AG09309 (cell line): Measurements from ENCODE around the gene DCLRE1B.
"Not testable (repeated sequence)": the region's sequence is repeated elsewhere in the genome, so short reads cannot be mapped to it uniquely, and the experiment has no call there.

Experiments
- DNase-seq: peaks from one replicate; pipeline ENCODE4 v3.0.0-alpha.2; 2010; ENCODE audit warnings: low read depth
- H3K4me3 ChIP-seq: 2 replicates; pipeline ENCODE4 v1.5.1; 2011; ENCODE audit warnings: mild to moderate bottlenecking, low read depth, low read length, moderate library complexity; ENCODE audit not compliant: control insufficient read depth
- TF ChIP-seq, protein P1 (sequence below): IDR thresholded peaks from 2 replicates; pipeline ENCODE4 v1.5.1; 2011; ENCODE audit warnings: mild to moderate bottlenecking, low read depth, low read length, inconsistent platforms; ENCODE audit not compliant: insufficient read depth, control insufficient read depth; ENCODE audit errors: missing control alignments

The DCLRE1B gene

GRCh38 chr1:113946678-113947387 is 41.7 kb downstream of the DCLRE1B start:
- H3K4me3 ChIP-seq = no peak overlapping the region
- DNase-seq = no peak

GRCh38 chr1:113947388-113948107 is 42.4 kb downstream of the DCLRE1B start:
- H3K4me3 ChIP-seq = no peak overlapping the region
- TF ChIP-seq, protein P1, sequence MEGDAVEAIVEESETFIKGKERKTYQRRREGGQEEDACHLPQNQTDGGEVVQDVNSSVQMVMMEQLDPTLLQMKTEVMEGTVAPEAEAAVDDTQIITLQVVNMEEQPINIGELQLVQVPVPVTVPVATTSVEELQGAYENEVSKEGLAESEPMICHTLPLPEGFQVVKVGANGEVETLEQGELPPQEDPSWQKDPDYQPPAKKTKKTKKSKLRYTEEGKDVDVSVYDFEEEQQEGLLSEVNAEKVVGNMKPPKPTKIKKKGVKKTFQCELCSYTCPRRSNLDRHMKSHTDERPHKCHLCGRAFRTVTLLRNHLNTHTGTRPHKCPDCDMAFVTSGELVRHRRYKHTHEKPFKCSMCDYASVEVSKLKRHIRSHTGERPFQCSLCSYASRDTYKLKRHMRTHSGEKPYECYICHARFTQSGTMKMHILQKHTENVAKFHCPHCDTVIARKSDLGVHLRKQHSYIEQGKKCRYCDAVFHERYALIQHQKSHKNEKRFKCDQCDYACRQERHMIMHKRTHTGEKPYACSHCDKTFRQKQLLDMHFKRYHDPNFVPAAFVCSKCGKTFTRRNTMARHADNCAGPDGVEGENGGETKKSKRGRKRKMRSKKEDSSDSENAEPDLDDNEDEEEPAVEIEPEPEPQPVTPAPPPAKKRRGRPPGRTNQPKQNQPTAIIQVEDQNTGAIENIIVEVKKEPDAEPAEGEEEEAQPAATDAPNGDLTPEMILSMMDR = no peak
- no peak for DNase-seq

More at GRCh38 chr1:113946678-113947387, 41.7 kb downstream of the DCLRE1B start:
- TF ChIP-seq, protein P1 = no peak

DNA sequence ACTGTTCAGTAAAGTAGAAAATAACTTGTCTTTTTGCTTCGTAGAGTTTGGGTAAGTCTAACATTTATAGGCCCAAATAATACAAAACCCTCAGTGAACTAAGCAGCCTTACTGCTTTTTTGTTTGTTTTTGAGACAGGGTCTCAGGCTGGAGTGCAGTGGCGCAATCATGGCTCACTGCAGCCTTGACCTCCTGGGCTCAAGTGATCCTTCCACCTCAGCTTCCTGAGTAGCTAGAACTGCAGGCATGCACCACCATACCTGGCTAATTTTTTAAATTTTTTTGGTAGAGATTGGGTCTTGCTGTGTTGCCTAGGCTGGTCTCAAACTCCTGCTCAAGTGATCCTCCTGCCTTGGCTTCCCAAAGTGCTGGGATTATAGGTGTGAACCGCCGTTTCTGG is 43.0 kb downstream of the DCLRE1B start:
- not testable (repeated sequence) for H3K4me3 ChIP-seq, DNase-seq

DNA sequence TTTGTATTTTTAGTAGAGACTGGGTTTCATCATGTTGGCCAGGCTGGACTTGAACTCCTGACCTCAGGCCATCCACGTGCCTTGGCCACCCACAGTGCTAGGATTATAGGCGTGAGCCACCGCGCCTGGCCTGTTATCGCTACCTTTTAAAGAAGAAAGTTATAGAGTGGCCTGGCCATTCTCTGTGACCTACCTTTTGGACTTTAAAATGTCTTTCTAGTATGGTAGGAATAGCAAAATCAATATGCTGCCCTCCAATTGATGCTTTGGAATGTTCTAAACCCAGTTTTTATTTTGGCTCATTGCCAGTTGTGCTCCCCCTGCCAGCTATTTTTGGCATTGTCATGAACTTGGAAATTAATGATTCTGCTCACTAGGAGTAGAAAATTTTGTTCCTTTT is 43.9 kb downstream of the DCLRE1B start:
- no peak for DNase-seq
- TF ChIP-seq, protein P1 = peak; percentile 29
- H3K4me3 ChIP-seq = no peak overlapping the region

DNA sequence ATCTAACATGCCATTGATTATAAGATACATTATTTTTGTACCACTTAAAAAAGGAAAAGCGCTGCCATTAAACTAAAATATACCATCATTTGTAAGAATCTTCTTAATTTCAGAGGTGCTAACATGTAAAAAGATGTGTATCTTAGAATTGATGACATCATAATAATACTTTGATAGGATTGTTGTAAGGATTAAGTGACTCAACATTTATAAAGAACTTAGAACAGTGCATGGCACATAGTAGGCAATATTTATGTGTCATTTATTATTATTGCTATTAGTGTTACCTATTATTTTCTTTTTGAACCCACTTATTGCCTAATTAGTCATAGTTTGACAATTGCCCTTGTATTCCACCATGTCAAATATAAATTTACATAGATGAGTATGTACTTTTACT is 45.8 kb downstream of the DCLRE1B start:
- TF ChIP-seq, protein P1 = no peak
- no peak overlapping the region for H3K4me3 ChIP-seq
- no peak for DNase-seq

DNA sequence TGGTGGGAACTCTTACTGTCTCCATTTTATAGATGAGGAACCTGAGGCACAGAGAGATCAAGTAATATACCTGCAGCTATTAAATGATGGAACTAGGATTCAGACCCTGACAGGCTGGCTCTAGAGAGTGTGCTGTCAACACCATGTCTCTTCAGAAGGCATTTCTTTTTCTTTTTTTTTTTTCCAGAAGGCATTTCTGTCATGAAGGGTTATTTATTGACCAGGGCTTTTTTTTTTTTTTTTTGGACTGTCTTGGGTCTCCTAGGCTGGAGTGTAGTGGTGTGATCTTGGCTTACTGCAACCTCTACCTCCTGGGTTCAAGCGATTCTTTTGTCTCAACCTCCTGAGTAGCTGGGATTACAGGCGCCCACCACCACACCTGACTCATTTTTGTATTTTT is 46.6 kb downstream of the DCLRE1B start:
- no peak for DNase-seq
- TF ChIP-seq, protein P1 = no peak
- no peak overlapping the region for H3K4me3 ChIP-seq

DNA sequence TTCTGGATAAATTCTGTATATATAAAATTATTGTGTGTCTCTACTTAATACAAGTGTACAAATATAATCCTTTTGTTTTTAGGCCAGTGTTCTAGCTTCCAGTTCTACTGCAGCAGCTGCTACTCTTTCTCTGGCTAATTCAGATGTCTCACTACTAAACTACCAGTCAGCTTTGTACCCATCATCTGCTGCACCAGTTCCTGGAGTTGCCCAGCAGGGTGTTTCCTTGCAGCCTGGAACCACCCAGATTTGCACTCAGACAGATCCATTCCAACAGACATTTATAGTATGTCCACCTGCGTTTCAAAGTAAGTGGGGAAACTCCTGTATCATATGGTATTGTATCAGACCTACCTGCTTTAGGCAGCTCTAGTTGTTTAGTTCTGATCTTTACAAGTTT is 52.9 kb downstream of the DCLRE1B start:
- H3K4me3 ChIP-seq = no peak overlapping the region
- DNase-seq = no peak
- TF ChIP-seq, protein P1 = no peak
